ENCODE results near the gene MAD1L1. TPM values are rescaled to one million over a fixed set of nuclear protein-coding genes. Genes with fewer than 3 reads are reported as not detected.

The MAD1L1 gene
- total RNA-seq, 1 experiment from 2014 or later, result 46.7 TPM

DNA sequence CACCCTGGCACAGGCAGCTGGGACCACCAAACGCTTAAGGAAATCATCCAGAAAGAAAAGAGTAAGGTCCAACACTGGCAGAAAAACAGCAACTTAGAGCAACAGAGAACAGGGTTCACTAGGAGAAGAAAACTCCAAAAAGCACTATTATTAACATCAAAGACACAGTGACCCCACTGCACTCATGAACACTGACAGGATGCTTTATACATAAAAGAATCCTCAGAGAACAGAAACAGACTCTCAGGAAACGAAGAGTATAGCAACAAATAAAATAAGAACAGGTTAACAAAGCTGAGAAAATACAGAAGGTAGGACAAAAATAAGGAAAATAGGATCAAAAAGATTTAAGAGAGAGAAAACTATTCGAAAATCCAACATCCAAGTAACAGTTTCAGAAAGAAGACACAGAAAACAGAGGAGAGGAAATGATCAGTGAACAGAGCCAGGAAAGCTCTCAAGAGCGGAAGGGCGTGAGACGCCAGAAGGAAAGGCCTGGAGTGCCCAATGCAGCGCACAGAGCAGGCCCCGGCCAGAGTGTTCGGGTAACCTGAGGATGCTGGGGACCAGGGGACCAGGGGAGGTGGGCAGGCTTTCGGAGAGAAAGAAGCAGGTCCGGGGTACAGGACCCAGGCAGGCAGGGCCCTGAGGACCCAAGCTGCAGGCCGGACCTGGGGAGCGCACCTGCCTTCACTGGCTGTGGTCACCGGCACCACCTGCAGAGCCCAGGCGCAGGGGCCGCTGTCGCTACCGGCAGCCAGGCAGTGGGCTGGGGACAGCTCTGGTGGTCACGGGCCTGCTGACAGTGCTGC lies 258.2 kb downstream of the MAD1L1 start:
- no peaks in the 10 kb centered on the region for H3K36me3 ChIP-seq (ENCODE audit: insufficient read depth, low read length, poor library complexity, severe bottlenecking)
- no peak overlapping the region for H3K4me3 ChIP-seq (ENCODE audit: low read depth, low read length, poor library complexity, severe bottlenecking)
- POLR2A ChIA-PET (ENCODE audit: low non-redundant PET), result no interaction called here
- intact Hi-C loops (cut with micrococcal nuclease; ENCODE audit: unreplicated experiment), result no loop called here
- TF ChIP-seq, protein P1, sequence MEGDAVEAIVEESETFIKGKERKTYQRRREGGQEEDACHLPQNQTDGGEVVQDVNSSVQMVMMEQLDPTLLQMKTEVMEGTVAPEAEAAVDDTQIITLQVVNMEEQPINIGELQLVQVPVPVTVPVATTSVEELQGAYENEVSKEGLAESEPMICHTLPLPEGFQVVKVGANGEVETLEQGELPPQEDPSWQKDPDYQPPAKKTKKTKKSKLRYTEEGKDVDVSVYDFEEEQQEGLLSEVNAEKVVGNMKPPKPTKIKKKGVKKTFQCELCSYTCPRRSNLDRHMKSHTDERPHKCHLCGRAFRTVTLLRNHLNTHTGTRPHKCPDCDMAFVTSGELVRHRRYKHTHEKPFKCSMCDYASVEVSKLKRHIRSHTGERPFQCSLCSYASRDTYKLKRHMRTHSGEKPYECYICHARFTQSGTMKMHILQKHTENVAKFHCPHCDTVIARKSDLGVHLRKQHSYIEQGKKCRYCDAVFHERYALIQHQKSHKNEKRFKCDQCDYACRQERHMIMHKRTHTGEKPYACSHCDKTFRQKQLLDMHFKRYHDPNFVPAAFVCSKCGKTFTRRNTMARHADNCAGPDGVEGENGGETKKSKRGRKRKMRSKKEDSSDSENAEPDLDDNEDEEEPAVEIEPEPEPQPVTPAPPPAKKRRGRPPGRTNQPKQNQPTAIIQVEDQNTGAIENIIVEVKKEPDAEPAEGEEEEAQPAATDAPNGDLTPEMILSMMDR (conservative IDR thresholded peaks at IDR 0.05; ENCODE audit: low read depth, low read length), result no peak
- TF ChIP-seq EZH2 (IDR thresholded peaks at IDR 0.05; ENCODE audit: borderline replicate concordance, low read depth, low read length, poor library complexity, severe bottlenecking), result no peak
- no peaks in the 10 kb centered on the region for H3K27me3 ChIP-seq (replicated peaks; ENCODE audit: insufficient read depth, low read depth, low read length, poor library complexity)
- no TSS peak for BruUV-seq (replicated peaks)
- DNase-seq (ENCODE audit: low spot score), result no peak
- no peaks in the 10 kb centered on the region for H3K9me3 ChIP-seq (ENCODE audit: low read depth, low read length, poor library complexity, severe bottlenecking)
- H3K27ac ChIP-seq (ENCODE audit: low read depth, low read length, poor library complexity, severe bottlenecking), result no peak overlapping the region
- CTCF ChIA-PET, result no interaction called here
- H3K4me1 ChIP-seq (ENCODE audit: insufficient read depth, low read length, poor library complexity, severe bottlenecking), result no peaks in the 10 kb centered on the region

DNA sequence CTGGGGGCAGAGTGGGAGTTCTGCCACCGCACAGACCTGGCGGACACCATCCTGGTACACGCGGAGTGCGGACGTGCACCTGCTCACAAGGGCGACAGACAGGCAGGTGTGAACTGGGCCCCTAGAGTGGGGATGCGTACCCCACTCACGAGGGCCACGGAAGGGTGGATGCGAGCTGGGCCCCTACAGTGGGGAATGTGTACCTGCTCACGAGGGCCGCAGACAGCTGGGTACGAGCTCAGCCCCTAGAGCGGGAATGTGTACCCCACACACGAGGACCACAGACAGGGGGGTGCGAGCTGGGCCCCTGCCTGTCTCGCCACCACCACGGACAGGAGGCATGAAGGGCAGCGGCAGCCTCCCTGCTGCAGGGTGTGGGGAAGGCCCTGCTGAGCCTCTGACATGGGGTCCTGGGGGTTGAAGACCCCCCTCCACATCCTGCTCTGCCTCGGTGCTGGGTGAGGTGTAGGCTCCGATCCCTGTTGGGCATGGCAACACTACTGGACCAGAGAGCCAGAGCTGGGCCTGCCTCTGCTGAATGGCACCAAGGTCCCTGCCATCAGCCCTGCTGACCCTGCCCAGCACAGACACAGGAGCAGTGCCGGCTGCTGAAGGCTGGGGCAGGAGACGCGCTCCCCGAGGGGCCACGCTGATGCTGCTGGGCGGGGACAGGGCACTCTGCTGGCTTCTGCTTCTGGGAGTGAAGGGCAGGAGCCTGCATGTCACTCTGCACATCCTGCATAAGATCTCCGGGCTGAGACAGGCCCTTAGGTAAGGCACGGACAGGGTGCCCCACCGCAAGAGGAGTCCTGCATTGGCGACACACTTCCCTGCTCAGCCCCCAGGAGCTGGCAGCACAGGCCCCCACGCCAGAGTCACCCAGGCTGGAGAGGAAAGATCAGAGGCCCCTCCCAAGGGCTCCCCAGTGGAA lies 259.2 kb downstream of the MAD1L1 start:
- Histone ChIP-seq H3K27ac (ENCODE audit: low read depth, low read length, poor library complexity, severe bottlenecking) (no peak overlapping the region), H3K27me3 (replicated peaks; ENCODE audit: insufficient read depth, low read depth, low read length, poor library complexity) (no peaks in the 10 kb centered on the region), H3K4me3 (ENCODE audit: low read depth, low read length, poor library complexity, severe bottlenecking) (no peak overlapping the region), H3K4me1 (ENCODE audit: insufficient read depth, low read length, poor library complexity, severe bottlenecking) (no peaks in the 10 kb centered on the region), H3K36me3 (ENCODE audit: insufficient read depth, low read length, poor library complexity, severe bottlenecking) (no peaks in the 10 kb centered on the region), H3K9me3 (ENCODE audit: low read depth, low read length, poor library complexity, severe bottlenecking) (no peaks in the 10 kb centered on the region)
- no peak for DNase-seq (ENCODE audit: low spot score)
- intact Hi-C loops (cut with micrococcal nuclease; ENCODE audit: unreplicated experiment), result no loop called here
- no TSS peak for BruUV-seq (replicated peaks)
- ChIA-PET POLR2A (ENCODE audit: low non-redundant PET) (no interaction called here), CTCF (no interaction called here)
- TF ChIP-seq EZH2 (IDR thresholded peaks at IDR 0.05; ENCODE audit: borderline replicate concordance, low read depth, low read length, poor library complexity, severe bottlenecking), result no peak
- TF ChIP-seq, protein P1 (conservative IDR thresholded peaks at IDR 0.05; ENCODE audit: low read depth, low read length), result no peak

DNA sequence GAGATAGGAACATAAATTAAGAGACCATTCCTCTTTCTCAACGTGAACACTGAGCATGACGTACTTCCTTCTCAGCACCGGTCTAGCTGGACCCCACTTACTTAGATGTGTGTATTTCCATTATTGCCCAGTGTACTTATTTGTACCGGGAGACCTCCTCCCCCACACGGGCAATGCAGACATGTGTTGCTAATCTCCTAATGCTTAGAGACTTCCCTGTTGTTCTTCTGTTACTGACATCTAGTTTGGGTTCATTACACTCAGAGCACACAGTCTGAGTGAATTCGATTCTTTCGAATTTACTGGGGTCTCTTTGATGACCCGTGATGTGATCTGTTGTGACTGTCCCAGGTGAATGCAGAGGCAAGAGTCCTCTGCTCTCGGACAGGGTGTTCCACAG lies 260.0 kb downstream of the MAD1L1 start:
- H3K9me3 ChIP-seq (ENCODE audit: low read depth, low read length, poor library complexity, severe bottlenecking), result no peaks in the 10 kb centered on the region
- no peak for DNase-seq (ENCODE audit: low spot score)
- no peaks in the 10 kb centered on the region for H3K4me1 ChIP-seq (ENCODE audit: insufficient read depth, low read length, poor library complexity, severe bottlenecking)
- ChIA-PET CTCF (no interaction called here), POLR2A (ENCODE audit: low non-redundant PET) (no interaction called here)
- no TSS peak for BruUV-seq (replicated peaks)
- H3K36me3 ChIP-seq (ENCODE audit: insufficient read depth, low read length, poor library complexity, severe bottlenecking), result no peaks in the 10 kb centered on the region
- no peaks in the 10 kb centered on the region for H3K27me3 ChIP-seq (replicated peaks; ENCODE audit: insufficient read depth, low read depth, low read length, poor library complexity)
- no peak overlapping the region for H3K4me3 ChIP-seq (ENCODE audit: low read depth, low read length, poor library complexity, severe bottlenecking)
- H3K27ac ChIP-seq (ENCODE audit: low read depth, low read length, poor library complexity, severe bottlenecking), result no peak overlapping the region
- no peak for TF ChIP-seq EZH2 (IDR thresholded peaks at IDR 0.05; ENCODE audit: borderline replicate concordance, low read depth, low read length, poor library complexity, severe bottlenecking)
- TF ChIP-seq, protein P1 (conservative IDR thresholded peaks at IDR 0.05; ENCODE audit: low read depth, low read length), result no peak
- intact Hi-C loops (cut with micrococcal nuclease; ENCODE audit: unreplicated experiment), result no loop called here
